Measurements from ENCODE around the gene DMXL2.
"Not testable (repeated sequence)": the region's sequence is repeated elsewhere in the genome, so short reads cannot be mapped to it uniquely, and the experiment has no call there.

DNA sequence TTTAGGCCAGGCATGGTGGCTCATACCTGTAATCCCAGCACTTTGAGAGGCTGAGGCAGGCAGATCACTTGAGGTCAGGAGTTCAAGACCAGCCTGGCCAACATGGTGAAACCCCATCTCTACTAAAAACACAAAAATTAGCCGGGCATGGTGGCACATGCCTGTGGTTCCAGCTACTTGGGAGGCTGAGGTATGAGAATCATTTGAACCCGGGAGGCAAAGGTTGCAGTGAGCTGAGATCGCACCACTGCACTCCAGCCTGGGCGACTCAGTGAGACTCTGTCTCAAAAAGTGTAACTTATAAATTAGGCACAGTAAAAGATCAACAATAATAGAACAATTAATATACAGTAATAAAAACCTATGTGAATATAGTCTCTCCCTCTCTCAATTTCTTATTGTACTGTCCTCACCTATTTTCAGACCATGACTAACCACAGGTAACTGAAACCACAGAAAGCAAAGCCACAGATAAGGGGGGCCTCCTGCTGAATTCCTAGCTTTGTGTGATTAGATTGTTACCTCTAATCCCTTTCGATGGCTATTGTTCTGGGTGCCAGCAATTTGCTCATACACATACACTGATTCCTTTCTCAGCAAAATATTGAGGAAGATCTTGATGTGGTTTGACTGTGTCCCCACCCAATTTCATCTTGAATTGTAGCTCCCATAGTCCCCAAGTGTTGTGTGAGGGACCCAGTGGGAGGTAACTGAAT is 176.4 kb downstream of the DMXL2 start:
- not testable (repeated sequence) for TF ChIP-seq MTA1 (IDR thresholded peaks at IDR 0.05; ENCODE audit: borderline replicate concordance); HDAC6 (IDR thresholded peaks at IDR 0.05; ENCODE audit: low read depth, low read length); ZC3H4 (CRISPR knock-in tag; IDR thresholded peaks at IDR 0.05; ENCODE audit: borderline replicate concordance); HNRNPK (IDR thresholded peaks at IDR 0.05; ENCODE audit: low read depth, low read length, poor library complexity, severe bottlenecking); SMC3 (conservative IDR thresholded peaks at IDR 0.05; ENCODE audit: insufficient read depth, low read depth, low read length); SREBF2 (CRISPR knock-in tag; IDR thresholded peaks at IDR 0.05); ZNF175 (CRISPR knock-in tag; IDR thresholded peaks at IDR 0.05; ENCODE audit: low read depth); MED1 (CRISPR knock-in tag; IDR thresholded peaks at IDR 0.05; ENCODE audit: borderline replicate concordance)
- TF ChIP-seq, protein P1, sequence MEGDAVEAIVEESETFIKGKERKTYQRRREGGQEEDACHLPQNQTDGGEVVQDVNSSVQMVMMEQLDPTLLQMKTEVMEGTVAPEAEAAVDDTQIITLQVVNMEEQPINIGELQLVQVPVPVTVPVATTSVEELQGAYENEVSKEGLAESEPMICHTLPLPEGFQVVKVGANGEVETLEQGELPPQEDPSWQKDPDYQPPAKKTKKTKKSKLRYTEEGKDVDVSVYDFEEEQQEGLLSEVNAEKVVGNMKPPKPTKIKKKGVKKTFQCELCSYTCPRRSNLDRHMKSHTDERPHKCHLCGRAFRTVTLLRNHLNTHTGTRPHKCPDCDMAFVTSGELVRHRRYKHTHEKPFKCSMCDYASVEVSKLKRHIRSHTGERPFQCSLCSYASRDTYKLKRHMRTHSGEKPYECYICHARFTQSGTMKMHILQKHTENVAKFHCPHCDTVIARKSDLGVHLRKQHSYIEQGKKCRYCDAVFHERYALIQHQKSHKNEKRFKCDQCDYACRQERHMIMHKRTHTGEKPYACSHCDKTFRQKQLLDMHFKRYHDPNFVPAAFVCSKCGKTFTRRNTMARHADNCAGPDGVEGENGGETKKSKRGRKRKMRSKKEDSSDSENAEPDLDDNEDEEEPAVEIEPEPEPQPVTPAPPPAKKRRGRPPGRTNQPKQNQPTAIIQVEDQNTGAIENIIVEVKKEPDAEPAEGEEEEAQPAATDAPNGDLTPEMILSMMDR (IDR thresholded peaks at IDR 0.05 in 2 of 3, conservative IDR thresholded peaks at IDR 0.05 in 1 of 3; ENCODE audit: insufficient read depth in 2 of 3, low read depth in 1 of 3, low read length in 3 of 3), result not testable (repeated sequence)
